ENCODE data around the gene CCT7.

Gene CCT7

GRCh38 chr2:73258186-73258912 is 24.2 kb downstream of the CCT7 start:
- TF ChIP-seq NFIC (IDR thresholded peaks at IDR 0.05), result no peak
- no peak for TF ChIP-seq REST (IDR thresholded peaks at IDR 0.05; ENCODE audit: low read depth)
- no peak for TF ChIP-seq EP300 (IDR thresholded peaks at IDR 0.05; ENCODE audit: borderline replicate concordance)
- no peak for TF ChIP-seq ZBTB7A (IDR thresholded peaks at IDR 0.05; ENCODE audit: low read depth)
- no peak for TF ChIP-seq FOXM1 (IDR thresholded peaks at IDR 0.05; ENCODE audit: borderline replicate concordance, low read depth)
- no peak for TF ChIP-seq TEAD4 (IDR thresholded peaks at IDR 0.05)
- no peak for TF ChIP-seq TAF1 (IDR thresholded peaks at IDR 0.05; ENCODE audit: low read depth)

- TF ChIP-seq TCF12 (IDR thresholded peaks at IDR 0.05; ENCODE audit: low read depth) (no peak), EP300 (IDR thresholded peaks at IDR 0.05; ENCODE audit: borderline replicate concordance) (no peak), MAX (IDR thresholded peaks at IDR 0.05) (no peak), USF1 (IDR thresholded peaks at IDR 0.05) (no peak), RAD21 (IDR thresholded peaks at IDR 0.05; ENCODE audit: low read depth) (no peak), REST (IDR thresholded peaks at IDR 0.05; ENCODE audit: low read depth) (no peak), ZBTB7A (IDR thresholded peaks at IDR 0.05; ENCODE audit: low read depth) (no peak), CEBPB (IDR thresholded peaks at IDR 0.05) (no peak), YY1 (IDR thresholded peaks at IDR 0.05; ENCODE audit: low read depth) (no peak), EGR1 (IDR thresholded peaks at IDR 0.05) (no peak), TEAD4 (IDR thresholded peaks at IDR 0.05) (no peak), NFIC (IDR thresholded peaks at IDR 0.05) (no peak), CREB1 (IDR thresholded peaks at IDR 0.05; ENCODE audit: low read depth) (no peak), FOXM1 (IDR thresholded peaks at IDR 0.05; ENCODE audit: borderline replicate concordance, low read depth) (no peak), TAF1 (IDR thresholded peaks at IDR 0.05; ENCODE audit: low read depth) (no peak)
Measured at GRCh38 chr2:73258913-73259215, 24.8 kb downstream of the CCT7 start.

GRCh38 chr2:73259276-73259675 is 25.2 kb downstream of the CCT7 start:
- TF ChIP-seq MAX (IDR thresholded peaks at IDR 0.05) (no peak), YY1 (IDR thresholded peaks at IDR 0.05; ENCODE audit: low read depth) (no peak), EP300 (IDR thresholded peaks at IDR 0.05; ENCODE audit: borderline replicate concordance) (no peak), EGR1 (IDR thresholded peaks at IDR 0.05) (no peak), TAF1 (IDR thresholded peaks at IDR 0.05; ENCODE audit: low read depth) (no peak), NFIC (IDR thresholded peaks at IDR 0.05) (no peak), CEBPB (IDR thresholded peaks at IDR 0.05) (no peak), TCF12 (IDR thresholded peaks at IDR 0.05; ENCODE audit: low read depth) (no peak)

- TF ChIP-seq TAF1 (IDR thresholded peaks at IDR 0.05; ENCODE audit: low read depth), result no peak
- no peak for TF ChIP-seq CEBPB (IDR thresholded peaks at IDR 0.05)
- TF ChIP-seq YY1 (IDR thresholded peaks at IDR 0.05; ENCODE audit: low read depth), result no peak
- TF ChIP-seq ZBTB7A (IDR thresholded peaks at IDR 0.05; ENCODE audit: low read depth), result no peak
- no peak for TF ChIP-seq CREB1 (IDR thresholded peaks at IDR 0.05; ENCODE audit: low read depth)
- TF ChIP-seq EGR1 (IDR thresholded peaks at IDR 0.05), result no peak
- no peak for TF ChIP-seq NFIC (IDR thresholded peaks at IDR 0.05)
- TF ChIP-seq USF1 (IDR thresholded peaks at IDR 0.05), result no peak
- TF ChIP-seq TEAD4 (IDR thresholded peaks at IDR 0.05), result no peak
- no peak for TF ChIP-seq MAX (IDR thresholded peaks at IDR 0.05)
- no peak for TF ChIP-seq REST (IDR thresholded peaks at IDR 0.05; ENCODE audit: low read depth)
- TF ChIP-seq RAD21 (IDR thresholded peaks at IDR 0.05; ENCODE audit: low read depth), result no peak
- TF ChIP-seq FOXM1 (IDR thresholded peaks at IDR 0.05; ENCODE audit: borderline replicate concordance, low read depth), result no peak
- TF ChIP-seq EP300 (IDR thresholded peaks at IDR 0.05; ENCODE audit: borderline replicate concordance), result no peak
- TF ChIP-seq TCF12 (IDR thresholded peaks at IDR 0.05; ENCODE audit: low read depth), result no peak
Measured at GRCh38 chr2:73259704-73260337, 25.7 kb downstream of the CCT7 start.

Measured in Ishikawa (cell line).